Measurements from ENCODE around the gene KMT2C.

Gene KMT2C

DNA sequence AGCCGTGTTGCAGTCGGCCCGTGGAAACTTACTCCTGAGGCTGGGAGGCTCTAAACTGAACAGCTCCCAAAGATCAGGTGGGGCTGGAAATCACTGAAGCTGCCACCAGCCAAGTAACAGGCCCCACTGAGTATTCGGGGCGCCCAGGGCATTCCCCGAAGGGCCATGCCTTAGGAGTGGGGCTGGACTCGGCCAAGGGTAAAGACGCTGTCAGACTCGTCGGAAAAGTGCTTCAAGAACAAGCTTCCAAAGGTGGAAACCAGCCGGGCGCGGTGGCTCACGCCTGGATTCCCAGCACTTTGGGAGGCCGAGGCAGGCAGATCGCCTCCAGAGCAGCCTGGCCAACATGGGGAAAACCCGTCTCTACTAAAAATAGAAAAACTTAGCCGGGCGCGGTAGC is 307.6 kb downstream of the KMT2C start:
- Mint-ChIP-seq H3K9me3 (peaks cover 10% of the 10 kb centered on the region), H3K4me3 (no peak overlapping the region), H3K27ac (no peak overlapping the region), H3K27me3 (ENCODE audit: low read depth) (no peaks in the 10 kb centered on the region), H3K4me1 (ENCODE audit: low read depth) (no peaks in the 10 kb centered on the region), H3K36me3 (ENCODE audit: low read depth) (peaks cover 46% of the 10 kb centered on the region)
- no peak for DNase-seq (ENCODE audit: low spot score)

DNA sequence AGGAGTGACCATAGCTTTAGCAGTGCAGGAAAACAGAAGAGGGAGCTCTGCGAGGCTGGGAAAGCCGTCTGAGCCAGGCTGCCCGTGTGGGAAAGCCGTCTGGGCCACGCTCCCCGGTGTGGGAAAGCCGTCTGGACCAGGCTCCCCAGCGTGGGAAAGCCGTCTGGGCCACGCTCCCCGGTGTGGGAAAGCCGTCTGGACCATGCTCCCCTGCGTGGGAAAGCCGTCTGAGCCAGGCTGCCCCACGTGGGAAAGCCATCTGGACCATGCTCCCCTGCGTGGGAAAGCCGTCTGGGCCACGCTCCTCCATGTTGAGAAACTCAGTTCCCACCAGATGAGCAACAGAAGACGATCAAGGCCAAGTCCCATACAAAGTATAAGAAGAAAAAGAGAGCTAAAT is 308.6 kb downstream of the KMT2C start:
- no peak overlapping the region for H3K27ac Mint-ChIP-seq
- DNase-seq (ENCODE audit: low spot score), result no peak
- peaks cover 7% of the 10 kb centered on the region for H3K4me1 Mint-ChIP-seq (ENCODE audit: low read depth)
- H3K4me3 Mint-ChIP-seq, result no peak overlapping the region
- no peaks in the 10 kb centered on the region for H3K27me3 Mint-ChIP-seq (ENCODE audit: low read depth)
- H3K36me3 Mint-ChIP-seq (ENCODE audit: low read depth), result peaks cover 56% of the 10 kb centered on the region
- peaks cover 10% of the 10 kb centered on the region for H3K9me3 Mint-ChIP-seq

DNA sequence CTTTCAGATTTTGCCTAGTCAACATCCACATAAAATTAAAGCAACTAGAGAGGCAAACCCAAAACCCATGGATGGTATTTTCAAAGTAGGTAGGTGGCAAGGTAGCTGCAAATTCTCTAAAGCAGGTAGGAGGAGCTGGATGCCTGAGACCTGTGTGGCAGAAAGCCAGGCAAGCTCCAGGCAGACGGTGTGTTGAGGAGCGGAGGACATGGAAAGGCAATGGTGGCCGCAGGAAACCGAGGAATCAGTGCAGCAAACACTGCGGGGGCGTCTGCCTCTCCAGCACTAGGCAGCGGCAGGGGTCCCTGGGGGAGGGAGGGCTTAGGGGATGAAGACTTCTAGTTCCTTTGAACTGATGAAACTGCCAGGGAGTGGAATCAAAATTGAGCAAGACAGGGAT is 309.1 kb downstream of the KMT2C start:
- no peaks in the 10 kb centered on the region for H3K27me3 Mint-ChIP-seq (ENCODE audit: low read depth)
- no peak overlapping the region for H3K27ac Mint-ChIP-seq
- peaks cover 60% of the 10 kb centered on the region for H3K36me3 Mint-ChIP-seq (ENCODE audit: low read depth)
- no peak overlapping the region for H3K4me3 Mint-ChIP-seq
- H3K4me1 Mint-ChIP-seq (ENCODE audit: low read depth), result peaks cover 7% of the 10 kb centered on the region
- peaks cover 10% of the 10 kb centered on the region for H3K9me3 Mint-ChIP-seq
- no peak for DNase-seq (ENCODE audit: low spot score)

DNA sequence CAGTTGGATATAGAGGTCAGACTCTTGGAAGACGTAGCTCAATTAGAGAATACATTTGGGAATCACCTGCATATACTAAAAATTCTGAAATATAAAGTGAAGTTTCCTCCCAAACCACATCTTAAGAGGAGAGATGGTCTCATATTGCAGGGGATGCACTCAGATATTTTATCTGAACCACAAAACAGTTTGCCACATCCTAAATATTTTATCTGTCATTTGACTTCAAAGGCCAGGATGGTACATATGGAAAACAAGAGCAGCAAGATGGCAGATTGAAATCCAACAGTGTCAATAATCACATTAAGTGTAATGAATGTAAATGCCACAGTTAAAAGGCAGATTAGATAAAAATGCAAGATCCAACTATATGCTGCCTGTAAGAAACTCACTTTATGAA is 313.3 kb downstream of the KMT2C start:
- H3K27me3 Mint-ChIP-seq (ENCODE audit: low read depth), result no peaks in the 10 kb centered on the region
- DNase-seq (ENCODE audit: low spot score), result no peak
- H3K36me3 Mint-ChIP-seq (ENCODE audit: low read depth), result peaks cover 68% of the 10 kb centered on the region
- peaks cover 11% of the 10 kb centered on the region for H3K4me1 Mint-ChIP-seq (ENCODE audit: low read depth)
- no peak overlapping the region for H3K4me3 Mint-ChIP-seq
- H3K9me3 Mint-ChIP-seq, result peaks cover 10% of the 10 kb centered on the region
- peak overlapping the region; percentile 14 for H3K27ac Mint-ChIP-seq

DNA sequence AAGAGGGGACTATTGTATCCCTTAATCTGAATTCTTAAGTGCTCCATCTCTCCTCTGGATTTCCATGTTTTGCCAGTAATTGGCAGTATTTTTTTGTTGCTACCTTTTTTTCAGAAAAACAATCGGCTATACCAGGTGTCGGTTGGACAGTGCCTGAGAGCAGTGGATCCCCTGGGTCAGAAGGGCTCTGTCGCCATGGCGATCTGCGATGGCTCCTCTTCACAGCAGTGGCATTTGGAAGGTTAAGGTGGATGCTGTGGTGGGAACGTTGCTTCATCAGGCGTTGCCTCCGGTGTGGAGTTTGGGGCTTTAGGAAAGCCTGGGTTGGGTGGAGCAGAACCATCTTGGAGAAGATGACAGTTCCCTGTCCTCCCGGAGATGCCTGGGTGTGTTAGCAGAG is 314.4 kb downstream of the KMT2C start:
- Mint-ChIP-seq H3K4me1 (ENCODE audit: low read depth) (peaks cover 11% of the 10 kb centered on the region), H3K27me3 (ENCODE audit: low read depth) (no peaks in the 10 kb centered on the region), H3K36me3 (ENCODE audit: low read depth) (peaks cover 62% of the 10 kb centered on the region), H3K4me3 (no peak overlapping the region), H3K9me3 (peaks cover 10% of the 10 kb centered on the region), H3K27ac (no peak overlapping the region)
- no peak for DNase-seq (ENCODE audit: low spot score)

DNA sequence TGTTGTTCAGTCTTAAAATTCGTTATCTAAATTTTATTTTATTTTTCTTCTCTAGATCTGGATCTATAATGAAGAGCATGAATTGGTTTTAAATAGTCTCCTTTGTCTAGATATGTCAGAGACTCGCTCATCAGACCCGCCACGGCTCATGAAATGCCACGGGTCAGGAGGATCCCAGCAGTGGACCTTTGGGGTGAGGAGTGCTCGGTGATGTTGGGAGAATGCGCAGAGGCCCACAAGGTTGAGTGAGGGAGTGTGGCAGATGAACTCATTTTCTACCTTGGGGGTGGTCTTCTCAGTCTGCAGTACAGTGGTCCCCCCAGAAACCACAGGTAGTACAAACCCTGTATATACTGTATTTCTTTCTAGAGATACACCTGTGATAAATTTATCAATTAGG is 315.0 kb downstream of the KMT2C start:
- Mint-ChIP-seq H3K27ac (no peak overlapping the region), H3K4me1 (ENCODE audit: low read depth) (peaks cover 11% of the 10 kb centered on the region), H3K36me3 (ENCODE audit: low read depth) (peaks cover 60% of the 10 kb centered on the region), H3K27me3 (ENCODE audit: low read depth) (no peaks in the 10 kb centered on the region), H3K9me3 (peaks cover 10% of the 10 kb centered on the region), H3K4me3 (no peak overlapping the region)
- DNase-seq (ENCODE audit: low spot score), result no peak

DNA sequence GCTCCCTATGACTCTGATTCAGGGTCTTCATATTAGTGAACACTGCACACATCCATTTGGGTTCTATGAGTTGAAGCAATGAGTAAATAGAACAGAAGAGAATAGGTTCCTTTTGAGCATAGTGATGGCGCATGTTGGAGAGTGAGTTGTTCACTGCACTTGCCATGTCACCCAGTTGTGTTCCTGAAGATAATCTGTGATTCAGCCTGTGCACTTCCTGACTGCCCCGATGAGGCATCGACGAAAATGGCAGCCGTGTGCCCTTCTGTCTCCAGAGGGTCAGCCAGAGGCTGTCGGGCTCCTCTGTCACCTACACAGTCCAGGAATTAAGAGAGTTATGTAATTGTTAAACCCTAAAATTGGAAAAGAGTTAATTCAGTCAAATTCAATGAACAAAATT is 315.6 kb downstream of the KMT2C start:
- Mint-ChIP-seq H3K4me3 (no peak overlapping the region), H3K36me3 (ENCODE audit: low read depth) (peaks cover 63% of the 10 kb centered on the region), H3K27ac (no peak overlapping the region), H3K27me3 (ENCODE audit: low read depth) (no peaks in the 10 kb centered on the region), H3K9me3 (peaks cover 10% of the 10 kb centered on the region), H3K4me1 (ENCODE audit: low read depth) (peaks cover 11% of the 10 kb centered on the region)
- DNase-seq (ENCODE audit: low spot score), result no peak

DNA sequence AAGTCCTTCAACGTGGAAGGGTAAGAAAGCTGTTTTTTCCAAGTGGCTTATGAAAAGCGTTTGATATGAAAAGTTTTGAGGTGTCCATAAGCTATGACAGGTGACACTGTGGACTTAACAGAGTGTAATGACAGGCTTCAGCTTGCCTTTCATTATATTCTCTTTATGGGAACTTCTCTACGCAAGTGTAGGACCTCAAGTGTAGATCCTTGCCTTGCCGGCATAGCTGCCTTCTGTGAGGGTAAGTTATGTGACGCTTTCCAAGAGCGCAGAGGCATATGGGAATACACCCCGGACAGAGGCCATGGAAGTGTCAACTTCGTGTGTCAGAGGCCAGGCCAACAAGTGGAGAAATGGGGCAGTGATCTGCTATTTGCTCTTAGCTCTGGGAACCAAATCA is 318.4 kb downstream of the KMT2C start:
- H3K27me3 Mint-ChIP-seq (ENCODE audit: low read depth), result no peaks in the 10 kb centered on the region
- no peaks in the 10 kb centered on the region for H3K9me3 Mint-ChIP-seq
- H3K27ac Mint-ChIP-seq, result no peak overlapping the region
- no peak for DNase-seq (ENCODE audit: low spot score)
- H3K36me3 Mint-ChIP-seq (ENCODE audit: low read depth), result peaks cover 54% of the 10 kb centered on the region
- peaks cover 6% of the 10 kb centered on the region for H3K4me1 Mint-ChIP-seq (ENCODE audit: low read depth)
- H3K4me3 Mint-ChIP-seq, result no peak overlapping the region

DNA sequence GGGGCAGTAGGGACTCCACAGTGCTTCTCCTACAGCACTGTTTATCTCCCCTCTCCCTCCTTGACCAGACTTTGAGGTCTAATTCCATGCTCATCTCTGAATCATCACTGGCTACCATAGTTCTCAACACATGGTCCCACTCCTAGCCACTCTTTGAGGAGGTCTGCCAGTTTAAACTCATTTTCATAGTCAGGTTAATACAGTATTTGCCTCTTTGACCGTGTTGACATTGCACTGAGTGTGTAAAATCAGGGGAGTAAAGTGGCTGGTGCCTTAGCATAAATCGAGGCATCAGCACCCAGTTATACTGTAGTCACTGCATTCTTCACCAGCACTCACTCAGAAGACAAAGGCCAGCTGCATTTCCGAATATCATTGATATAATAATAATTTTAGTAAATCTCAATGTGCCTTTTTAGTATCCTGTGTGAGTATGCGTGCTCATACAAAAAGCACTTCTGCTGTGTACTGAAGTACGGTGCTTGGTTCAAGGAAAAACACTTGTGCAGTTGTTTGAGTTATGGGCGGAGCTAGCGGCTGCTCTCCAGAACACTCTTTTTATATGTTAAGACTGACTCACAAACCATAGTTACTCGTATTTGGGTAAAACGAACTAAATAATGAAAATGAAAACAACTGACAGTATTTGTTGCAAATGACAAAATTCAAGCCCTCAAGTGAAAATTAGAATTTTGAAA is 320.6 kb downstream of the KMT2C start:
- Mint-ChIP-seq H3K9me3 (no peaks in the 10 kb centered on the region), H3K4me1 (ENCODE audit: low read depth) (no peaks in the 10 kb centered on the region), H3K36me3 (ENCODE audit: low read depth) (peaks cover 41% of the 10 kb centered on the region)

DNA sequence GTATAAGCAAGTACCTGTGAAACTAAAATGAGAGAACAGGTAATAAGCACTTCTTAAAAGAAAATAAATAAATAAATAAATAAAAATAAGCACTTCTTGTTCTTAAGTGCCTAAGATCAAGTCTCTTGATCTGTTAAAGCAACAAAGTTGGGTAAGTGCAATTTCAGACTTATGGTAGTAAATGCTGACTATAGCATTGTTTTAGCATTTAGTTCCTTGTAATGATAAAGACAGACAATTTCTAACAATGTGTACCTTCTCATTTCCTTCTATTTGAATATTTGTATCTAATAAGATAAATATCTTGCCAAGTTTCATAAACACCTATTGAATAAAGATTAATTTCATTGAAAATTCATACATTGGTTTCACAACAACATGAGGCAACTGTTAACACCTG is 323.0 kb downstream of the KMT2C start:
- Mint-ChIP-seq H3K9me3 (no peaks in the 10 kb centered on the region), H3K4me1 (ENCODE audit: low read depth) (peaks cover 2% of the 10 kb centered on the region), H3K36me3 (ENCODE audit: low read depth) (peaks cover 30% of the 10 kb centered on the region), H3K27me3 (ENCODE audit: low read depth) (no peaks in the 10 kb centered on the region), H3K4me3 (no peak overlapping the region), H3K27ac (no peak overlapping the region)
- DNase-seq (ENCODE audit: low spot score), result no peak

More for the DNA sequence above, 320.6 kb downstream of the KMT2C start:
- DNase-seq (ENCODE audit: low spot score), result no peak
- no peak overlapping the region for H3K27ac Mint-ChIP-seq
- H3K4me3 Mint-ChIP-seq, result no peak overlapping the region
- no peaks in the 10 kb centered on the region for H3K27me3 Mint-ChIP-seq (ENCODE audit: low read depth)

DNA sequence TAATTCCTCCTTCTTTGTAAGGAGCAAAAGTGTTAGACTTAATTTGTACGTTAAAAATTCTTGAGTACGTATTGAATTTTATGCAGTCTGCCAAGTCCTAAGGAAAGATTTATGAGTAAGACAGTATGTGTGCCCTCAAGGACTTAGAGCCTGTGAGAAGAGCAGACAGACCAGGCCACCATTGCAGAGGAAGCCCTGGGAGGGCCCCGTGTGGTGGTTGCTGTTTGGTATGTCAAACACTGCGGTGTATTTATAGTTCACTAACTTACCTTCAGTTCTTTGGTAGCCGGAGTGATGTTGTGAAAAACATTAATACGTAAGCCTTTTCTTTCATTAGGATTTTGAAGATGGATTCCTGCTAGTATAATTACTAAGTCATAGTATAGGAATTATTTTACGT is 327.4 kb downstream of the KMT2C start:
- H3K27ac Mint-ChIP-seq, result no peak overlapping the region
- peaks cover 16% of the 10 kb centered on the region for H3K36me3 Mint-ChIP-seq (ENCODE audit: low read depth)
- no peak overlapping the region for H3K4me3 Mint-ChIP-seq

DNA sequence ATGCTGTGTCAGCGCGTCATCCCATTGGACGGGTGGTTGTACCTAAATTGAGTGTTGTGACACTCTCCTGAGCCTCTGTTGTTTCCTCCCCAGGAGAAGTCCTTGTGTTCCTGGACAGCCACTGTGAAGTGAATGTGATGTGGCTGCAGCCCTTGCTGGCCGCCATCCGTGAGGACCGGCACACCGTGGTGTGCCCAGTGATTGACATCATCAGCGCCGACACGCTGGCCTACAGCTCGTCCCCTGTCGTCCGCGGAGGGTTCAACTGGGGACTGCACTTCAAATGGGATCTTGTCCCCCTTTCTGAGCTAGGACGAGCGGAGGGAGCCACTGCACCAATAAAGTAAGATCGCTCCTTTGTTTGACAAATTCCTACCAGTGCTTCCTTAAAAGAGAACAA is 327.9 kb downstream of the KMT2C start:
- H3K36me3 Mint-ChIP-seq (ENCODE audit: low read depth), result peaks cover 12% of the 10 kb centered on the region
- no peak for DNase-seq (ENCODE audit: low spot score)
- no peak overlapping the region for H3K27ac Mint-ChIP-seq
- H3K4me1 Mint-ChIP-seq (ENCODE audit: low read depth), result peaks cover 2% of the 10 kb centered on the region
- H3K27me3 Mint-ChIP-seq (ENCODE audit: low read depth), result no peaks in the 10 kb centered on the region
- H3K4me3 Mint-ChIP-seq, result no peak overlapping the region
- no peaks in the 10 kb centered on the region for H3K9me3 Mint-ChIP-seq

More for the DNA sequence above, 327.4 kb downstream of the KMT2C start:
- Mint-ChIP-seq H3K27me3 (ENCODE audit: low read depth) (no peaks in the 10 kb centered on the region), H3K4me1 (ENCODE audit: low read depth) (peaks cover 2% of the 10 kb centered on the region), H3K9me3 (no peaks in the 10 kb centered on the region)
- DNase-seq (ENCODE audit: low spot score), result no peak

DNA sequence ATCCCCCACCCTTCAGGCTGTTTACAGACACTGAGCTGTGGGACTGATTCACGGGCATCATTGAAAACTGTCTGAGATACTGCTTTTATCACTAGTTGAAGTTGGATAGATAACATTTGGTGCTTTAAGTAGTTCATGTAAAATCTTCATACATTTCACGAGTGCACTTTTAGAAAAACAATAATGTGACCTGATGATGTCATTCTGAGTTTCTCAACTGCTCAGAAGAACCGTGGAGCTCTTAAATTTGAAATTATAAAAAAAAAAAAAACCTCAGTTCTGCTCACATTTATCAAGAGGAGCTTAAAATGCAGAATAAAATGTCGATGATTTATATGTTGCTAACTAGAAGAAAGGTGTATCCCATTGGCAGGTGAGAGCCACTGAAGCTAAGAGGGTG is 328.8 kb downstream of the KMT2C start:
- Mint-ChIP-seq H3K27ac (no peak overlapping the region), H3K9me3 (no peaks in the 10 kb centered on the region), H3K4me1 (ENCODE audit: low read depth) (peaks cover 2% of the 10 kb centered on the region), H3K27me3 (ENCODE audit: low read depth) (no peaks in the 10 kb centered on the region), H3K36me3 (ENCODE audit: low read depth) (peaks cover 13% of the 10 kb centered on the region), H3K4me3 (no peak overlapping the region)
- no peak for DNase-seq (ENCODE audit: low spot score)

DNA sequence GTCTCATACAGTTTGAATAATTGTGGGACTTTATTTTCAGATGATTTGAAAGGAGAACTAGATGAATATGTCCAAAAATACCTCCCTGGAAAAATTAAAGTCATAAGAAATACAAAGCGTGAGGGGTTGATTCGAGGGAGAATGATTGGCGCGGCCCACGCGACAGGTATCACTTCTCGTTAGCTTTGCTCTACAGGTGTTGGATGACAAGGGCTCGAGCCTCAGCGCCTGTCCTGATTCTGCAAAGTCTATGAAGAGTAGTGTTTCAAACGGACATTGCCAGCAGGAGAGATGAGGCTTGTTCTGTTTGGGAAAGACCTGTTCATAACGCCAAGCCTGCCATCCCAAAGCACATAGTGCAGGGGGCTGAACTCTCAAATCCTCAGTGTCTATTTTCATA is 330.6 kb downstream of the KMT2C start:
- H3K4me1 Mint-ChIP-seq (ENCODE audit: low read depth), result peaks cover 2% of the 10 kb centered on the region
- DNase-seq (ENCODE audit: low spot score), result no peak
- H3K27me3 Mint-ChIP-seq (ENCODE audit: low read depth), result no peaks in the 10 kb centered on the region
- peaks cover 17% of the 10 kb centered on the region for H3K36me3 Mint-ChIP-seq (ENCODE audit: low read depth)
- H3K27ac Mint-ChIP-seq, result no peak overlapping the region
- no peaks in the 10 kb centered on the region for H3K9me3 Mint-ChIP-seq
- no peak overlapping the region for H3K4me3 Mint-ChIP-seq

DNA sequence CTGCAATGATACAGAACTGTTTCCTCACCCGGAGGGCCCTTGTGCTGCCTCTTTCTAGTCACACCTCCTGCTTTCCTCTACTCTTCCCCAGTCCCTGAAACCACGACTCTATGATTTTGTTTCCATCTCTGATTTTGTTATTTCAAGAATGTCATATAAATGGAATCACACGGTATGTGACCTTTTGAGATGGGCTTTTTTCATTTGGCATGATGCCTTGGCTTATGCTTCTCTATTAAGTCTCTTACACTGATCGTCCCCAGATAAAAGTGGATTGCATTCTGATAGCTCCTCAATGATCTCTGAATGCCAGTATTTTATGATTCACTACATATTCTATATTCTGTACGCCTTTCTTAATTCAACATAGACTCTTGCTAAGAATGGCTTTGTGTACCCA is 332.1 kb downstream of the KMT2C start:
- Mint-ChIP-seq H3K27me3 (ENCODE audit: low read depth) (no peaks in the 10 kb centered on the region), H3K27ac (no peak overlapping the region), H3K9me3 (no peaks in the 10 kb centered on the region), H3K4me1 (ENCODE audit: low read depth) (no peaks in the 10 kb centered on the region), H3K36me3 (ENCODE audit: low read depth) (peaks cover 15% of the 10 kb centered on the region), H3K4me3 (no peak overlapping the region)
- no peak for DNase-seq (ENCODE audit: low spot score)
